HEK293T (cell line): ENCODE measurements around the gene HMGA1.

Experiments
- CTCF ChIA-PET: fragments of 350-600 bp; formaldehyde crosslinking; extraction: SDS; loops from one replicate; lab custom pipeline; 2021; ENCODE audit warnings: antibody characterized with exemption, inconsistent platforms; lab: Yijun Ruan, JAX
- POLR2A ChIA-PET: fragments of 350-600 bp; formaldehyde crosslinking; extraction: SDS; loops from one replicate; lab custom pipeline; 2020; ENCODE audit warnings: antibody characterized with exemption, inconsistent platforms; lab: Yijun Ruan, JAX
- DNase-seq: peaks from one replicate; pipeline ENCODE4 v3.0.0; 2012; ENCODE audit warnings: mixed read lengths; ENCODE audit errors: extremely low spot score
- ARNT ChIP-seq: fragments of 450-650 bp; IDR thresholded peaks from 2 replicates; pipeline ENCODE4 v1.6.1; 2017; ENCODE audit warnings: mild to moderate bottlenecking
- BHLHE40 ChIP-seq: fragments of 450-650 bp; IDR thresholded peaks from 2 replicates; pipeline ENCODE4 v1.6.1; 2016; ENCODE audit warnings: mild to moderate bottlenecking, moderate library complexity, borderline replicate concordance
- CTBP1 ChIP-seq: fragments of 450-650 bp; IDR thresholded peaks from 2 replicates; pipeline ENCODE4 v1.6.1; 2016; ENCODE audit warnings: borderline replicate concordance
- ELF4 ChIP-seq: fragments of 450-650 bp; IDR thresholded peaks from 2 replicates; pipeline ENCODE4 v1.6.1; 2017; ENCODE audit warnings: antibody characterized with exemption
- FOXA1 ChIP-seq: fragments of 450-650 bp; IDR thresholded peaks from 2 replicates; pipeline ENCODE4 v1.6.1; 2016; ENCODE audit warnings: mild to moderate bottlenecking
- FOXK2 ChIP-seq: fragments of 450-650 bp; IDR thresholded peaks from 2 replicates; pipeline ENCODE4 v1.6.1; 2016; ENCODE audit warnings: mild to moderate bottlenecking
- FOXM1 ChIP-seq: fragments of 450-650 bp; IDR thresholded peaks from 2 replicates; pipeline ENCODE4 v1.6.1; 2017; ENCODE audit warnings: mild to moderate bottlenecking, borderline replicate concordance
- HDGF ChIP-seq: fragments of 450-650 bp; IDR thresholded peaks from 2 replicates; pipeline ENCODE4 v1.6.1; 2017; ENCODE audit warnings: antibody characterized with exemption, borderline replicate concordance
- L3MBTL2 ChIP-seq: fragments of 450-650 bp; conservative IDR thresholded peaks from 2 replicates; pipeline ENCODE4 v1.6.1; 2016; ENCODE audit warnings: mild to moderate bottlenecking
- LEF1 ChIP-seq: fragments of 450-650 bp; IDR thresholded peaks from 2 replicates; pipeline ENCODE4 v1.6.1; 2017; ENCODE audit warnings: mild to moderate bottlenecking, borderline replicate concordance
- NFRKB ChIP-seq: fragments of 450-650 bp; IDR thresholded peaks from 2 replicates; pipeline ENCODE4 v1.6.1; 2016; ENCODE audit warnings: mild to moderate bottlenecking, moderate library complexity
- PKNOX1 ChIP-seq: fragments of 450-650 bp; IDR thresholded peaks from 2 replicates; pipeline ENCODE4 v1.6.1; 2016
- SP1 ChIP-seq: fragments of 450-650 bp; IDR thresholded peaks from 2 replicates; pipeline ENCODE4 v1.6.1; 2017
- SUZ12 ChIP-seq: fragments of 450-650 bp; IDR thresholded peaks from 2 replicates; pipeline ENCODE4 v1.6.1; 2016; ENCODE audit warnings: mild to moderate bottlenecking
- TARDBP ChIP-seq: fragments of 450-650 bp; IDR thresholded peaks from 2 replicates; pipeline ENCODE4 v1.6.1; 2016
- ZNF384 ChIP-seq: fragments of 450-650 bp; IDR thresholded peaks from 2 replicates; pipeline ENCODE4 v1.6.1; 2016

HMGA1 gene

GRCh38 chr6:34196116-34196832 lies 40.4 kb upstream of the HMGA1 start:
- peak; percentile 84 for DNase-seq
- TF ChIP-seq TARDBP (peak; percentile 97), NFRKB (no peak)
- POLR2A ChIA-PET: interaction anchor here (0.8 to 1.9 kb wide), 7 partner anchors 14 to 219 kb away, joined by 3 to 8 read pairs (median 7); partner anchors contain the start of genes HMGA1 and SMIM29
- CTCF ChIA-PET: interaction anchor here (0.6 to 2.0 kb wide), 14 partner anchors 9 to 219 kb away, joined by 3 to 10 read pairs (median 4); partner anchors contain the start of gene HMGA1

GRCh38 chr6:34196833-34197195 lies 39.9 kb upstream of the HMGA1 start:
- TF ChIP-seq SUZ12 (no peak), HDGF (no peak), L3MBTL2 (no peak), FOXK2 (no peak), ARNT (no peak), PKNOX1 (no peak), ELF4 (no peak), LEF1 (no peak), SP1 (no peak), TARDBP (no peak), FOXM1 (no peak), BHLHE40 (no peak), CTBP1 (no peak), NFRKB (no peak), ZNF384 (no peak)
- no peak for DNase-seq
- CTCF ChIA-PET: interaction anchor here (1.0 to 2.0 kb wide), 5 partner anchors 8 to 218 kb away, joined by 3 to 10 read pairs (median 4); partner anchors contain the start of gene HMGA1
- POLR2A ChIA-PET: interaction anchor here (1.4 to 1.9 kb wide), 2 partner anchors 40 to 218 kb away, joined by 7 to 8 read pairs; partner anchors contain the start of gene HMGA1

- no peak for DNase-seq
- POLR2A ChIA-PET: no interaction called here
- TF ChIP-seq ELF4 (no peak), ZNF384 (no peak)
- CTCF ChIA-PET: no interaction called here
Measured at GRCh38 chr6:34200340-34200971, 36.2 kb upstream of the HMGA1 start.

GRCh38 chr6:34201455-34202107 lies 35.1 kb upstream of the HMGA1 start:
- POLR2A ChIA-PET: interaction anchor here (1.5 kb wide), 1 partner anchor 22 kb away, joined by 6 read pairs; no protein-coding TSS in a partner anchor
- CTCF ChIA-PET: no interaction called here
- no peak for DNase-seq
- TF ChIP-seq BHLHE40: no peak
- no peak for TF ChIP-seq LEF1
- TF ChIP-seq HDGF: no peak
- no peak for TF ChIP-seq FOXK2
- TF ChIP-seq FOXA1: no peak
- TF ChIP-seq SP1: no peak
- TF ChIP-seq ELF4: no peak
- no peak for TF ChIP-seq L3MBTL2
- TF ChIP-seq ZNF384: no peak
- TF ChIP-seq SUZ12: no peak

- CTCF ChIA-PET: no interaction called here
- DNase-seq: no peak
- POLR2A ChIA-PET: interaction anchor here (1.5 kb wide), 1 partner anchor 21 kb away, joined by 6 read pairs; no protein-coding TSS in a partner anchor
- TF ChIP-seq HDGF: no peak
- TF ChIP-seq FOXK2: no peak
- no peak for TF ChIP-seq FOXA1
- TF ChIP-seq BHLHE40: no peak
- no peak for TF ChIP-seq NFRKB
- TF ChIP-seq PKNOX1: no peak
- TF ChIP-seq CTBP1: no peak
- TF ChIP-seq SUZ12: no peak
Measured at GRCh38 chr6:34202329-34203201, 34.1 kb upstream of the HMGA1 start.

GRCh38 chr6:34204693-34205092 lies 32.0 kb upstream of the HMGA1 start:
- CTCF ChIA-PET: interaction anchor here (2.0 kb wide), 1 partner anchor 9 kb away, joined by 10 read pairs; no protein-coding TSS in a partner anchor
- no peak for DNase-seq

More at GRCh38 chr6:34204693-34205092, 32.0 kb upstream of the HMGA1 start:
- TF ChIP-seq BHLHE40 (no peak), SUZ12 (no peak), ZNF384 (no peak), SP1 (no peak), L3MBTL2 (no peak), PKNOX1 (no peak), HDGF (no peak), CTBP1 (no peak), ELF4 (no peak)
- POLR2A ChIA-PET: no interaction called here
